ENCODE measurements around the gene FES. TPM values are rescaled to one million over a fixed set of nuclear protein-coding genes. Genes with fewer than 3 reads are reported as not detected.

Gene FES
- polyA plus RNA-seq, 2 of the 4 experiments (the other 2 are of a cell fraction) = 0.39 to 0.50 TPM

GRCh38 chr15:90875549-90875981 lies 8.7 kb upstream of the FES start:
- no peak for FAIRE-seq
- ChIA-PET POLR2A (no interaction called here), CTCF (interaction anchor here (1.0 to 4.2 kb wide), 6 partner anchors 10 to 228 kb away, joined by 3 to 48 read pairs (median 4); partner anchors contain the start of genes FES and HDDC3)
- no peak for TF ChIP-seq PBX3 (IDR thresholded peaks at IDR 0.05)
- no peak for TF ChIP-seq NFE2L2 (conservative IDR thresholded peaks at IDR 0.05; ENCODE audit: low read length)
- no peak for DNase-seq (ENCODE audit: low read depth in 1 of 2, low spot score in 1 of 2)
- 97% methylated on average over 11 of the region's 12 CpGs for WGBS (ENCODE audit: missing lambda C conversion rate)
- Histone ChIP-seq H3K27ac (no peak overlapping the region), H3K4me1 (peaks cover 29% of the 10 kb centered on the region), H3K4me3 (no peak overlapping the region), H3K4me2 (no peak overlapping the region), H3K9me3 (no peaks in the 10 kb centered on the region)
- no peak for ATAC-seq

- ChIA-PET POLR2A (no interaction called here), CTCF (interaction anchor here (1.0 to 4.2 kb wide), 6 partner anchors 10 to 228 kb away, joined by 3 to 48 read pairs (median 4); partner anchors contain the start of genes FES and HDDC3)
- DNase-seq (ENCODE audit: low read depth in 1 of 2, low spot score in 1 of 2) (no peak), FAIRE-seq (no peak), ATAC-seq (no peak)
- Histone ChIP-seq H3K27ac (no peak overlapping the region), H3K4me3 (no peak overlapping the region), H3K4me2 (no peak overlapping the region), H3K4me1 (peaks cover 26% of the 10 kb centered on the region), H3K9me3 (no peaks in the 10 kb centered on the region)
- TF ChIP-seq TP53 (CRISPR knock-in tag; IDR thresholded peaks at IDR 0.05) = no peak
- TF ChIP-seq FOSB (CRISPR knock-in tag; IDR thresholded peaks at IDR 0.05) = no peak
- no peak for TF ChIP-seq FOSL2 (IDR thresholded peaks at IDR 0.05)
- no peak for TF ChIP-seq FOSL2 (CRISPR knock-in tag; IDR thresholded peaks at IDR 0.05)
- TF ChIP-seq HDAC2 (IDR thresholded peaks at IDR 0.05) = no peak
- TF ChIP-seq POLR2AphosphoS2 (conservative IDR thresholded peaks at IDR 0.05; ENCODE audit: low read length) = no peak
- TF ChIP-seq CHD4 (IDR thresholded peaks at IDR 0.05; ENCODE audit: borderline replicate concordance) = no peak
- no peak for TF ChIP-seq ZC3H11A (IDR thresholded peaks at IDR 0.05)
- no peak for TF ChIP-seq EP300 (IDR thresholded peaks at IDR 0.05)
- TF ChIP-seq JUNB (IDR thresholded peaks at IDR 0.05) = no peak
- no peak for TF ChIP-seq CBX2 (IDR thresholded peaks at IDR 0.05; ENCODE audit: borderline replicate concordance, low read depth)
- no peak for TF ChIP-seq PHF8 (IDR thresholded peaks at IDR 0.05; ENCODE audit: borderline replicate concordance, low read depth)
- WGBS (ENCODE audit: missing lambda C conversion rate) = 93% methylated on average over 17 of the region's 20 CpGs
These were observed 8.3 kb upstream of the FES start for GRCh38 chr15:90876046-90876445.

- TF ChIP-seq ZC3H11A (IDR thresholded peaks at IDR 0.05) = no peak
- no peak for TF ChIP-seq RFX5 (IDR thresholded peaks at IDR 0.05)
- no peak for TF ChIP-seq EP300 (IDR thresholded peaks at IDR 0.05)
- no peak for TF ChIP-seq ATOH8 (CRISPR knock-in tag; IDR thresholded peaks at IDR 0.05; ENCODE audit: low read depth)
- TF ChIP-seq FOXS1 (CRISPR knock-in tag; IDR thresholded peaks at IDR 0.05) = no peak
- TF ChIP-seq HOXB5 (CRISPR knock-in tag; IDR thresholded peaks at IDR 0.05) = no peak
- TF ChIP-seq NFE2L2 (conservative IDR thresholded peaks at IDR 0.05; ENCODE audit: low read length) = no peak
- TF ChIP-seq JUN (IDR thresholded peaks at IDR 0.05) = no peak
- TF ChIP-seq RARB (CRISPR knock-in tag; IDR thresholded peaks at IDR 0.05) = no peak
- no peak for TF ChIP-seq SREBF2 (IDR thresholded peaks at IDR 0.05)
- TF ChIP-seq EHF (CRISPR knock-in tag; IDR thresholded peaks at IDR 0.05) = no peak
- no peak for TF ChIP-seq FOSB (CRISPR knock-in tag; IDR thresholded peaks at IDR 0.05)
- TF ChIP-seq MAX (IDR thresholded peaks at IDR 0.05) = no peak
- TF ChIP-seq ESRRA (IDR thresholded peaks at IDR 0.05; ENCODE audit: borderline replicate concordance, low read length) = no peak
- TF ChIP-seq CHD4 (IDR thresholded peaks at IDR 0.05; ENCODE audit: borderline replicate concordance) = no peak
- TF ChIP-seq PHF8 (IDR thresholded peaks at IDR 0.05; ENCODE audit: borderline replicate concordance, low read depth) = no peak
- no peak for TF ChIP-seq JUNB (IDR thresholded peaks at IDR 0.05)
- H3K27ac ChIP-seq = no peak overlapping the region
- WGBS (ENCODE audit: missing lambda C conversion rate) = 95% methylated on average over 15 of the region's 15 CpGs
- ATAC-seq (no peak), FAIRE-seq (no peak), DNase-seq (ENCODE audit: low read depth in 1 of 2, low spot score in 1 of 2) (no peak)
- H3K9me3 ChIP-seq = no peaks in the 10 kb centered on the region
- CTCF ChIA-PET = interaction anchor here (1.0 to 4.2 kb wide), 4 partner anchors 9 to 229 kb away, joined by 4 to 48 read pairs (median 4); partner anchors contain the start of genes FES and HDDC3
- H3K4me3 ChIP-seq = no peak overlapping the region
- H3K4me2 ChIP-seq = no peak overlapping the region
- POLR2A ChIA-PET = no interaction called here
- H3K4me1 ChIP-seq = peaks cover 26% of the 10 kb centered on the region
These were observed 7.7 kb upstream of the FES start for GRCh38 chr15:90876512-90877170.
